HG02642 (cell line): ENCODE data around the gene GATAD2A.
"Not testable (repeated sequence)": the region's sequence is repeated elsewhere in the genome, so short reads cannot be mapped to it uniquely, and the experiment has no call there.

Experiments used
- ATAC-seq: cut with Tn5 transposase; IDR thresholded peaks from one replicate; pipeline ENCODE4 v1.9.1; 2021; ENCODE audit warnings: mild to moderate bottlenecking; ENCODE audit not compliant: unreplicated experiment, poor library complexity

Gene GATAD2A

GRCh38 chr19:19463348-19464117 lies 58.1 kb downstream of the GATAD2A start:
- no peak for ATAC-seq

DNA sequence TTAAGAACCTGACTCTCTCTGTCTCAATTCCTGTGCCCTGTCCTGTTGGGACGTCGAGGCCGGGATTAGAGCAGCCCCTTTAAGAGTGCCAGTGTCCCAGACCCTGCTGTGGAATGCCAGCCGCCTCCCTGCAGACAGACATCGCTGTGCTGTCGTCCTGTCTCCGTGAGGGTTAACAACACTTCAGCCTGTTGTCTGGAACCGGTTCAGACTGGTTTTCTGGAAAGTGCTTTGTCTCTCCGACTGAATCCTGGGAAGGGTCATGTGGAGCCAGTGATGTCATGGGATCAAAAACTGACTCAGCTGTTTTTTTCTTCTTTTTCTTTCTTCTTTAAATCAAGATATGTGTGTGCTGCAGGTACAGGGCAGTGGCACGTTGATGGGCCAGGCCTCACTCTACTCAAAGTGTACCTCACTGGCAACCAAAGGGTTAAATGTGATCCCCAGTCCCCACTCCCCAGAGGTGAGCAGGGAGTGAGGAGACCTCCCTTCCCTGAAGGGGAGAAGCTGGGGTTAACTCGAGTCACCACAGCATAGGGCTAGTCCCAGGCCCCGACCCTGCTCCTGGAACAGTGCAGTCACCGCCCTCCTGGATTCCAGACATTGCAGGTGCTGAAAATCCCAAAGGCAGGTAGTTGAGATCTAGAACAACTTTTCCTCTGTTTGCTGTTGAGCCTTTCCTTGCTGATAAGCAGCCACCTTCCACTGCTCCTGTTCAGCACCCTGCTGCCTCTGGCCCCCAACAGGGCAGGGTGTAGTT lies 59.0 kb downstream of the GATAD2A start:
- no peak for ATAC-seq

GRCh38 chr19:19465436-19466070 lies 60.1 kb downstream of the GATAD2A start:
- ATAC-seq = no peak

DNA sequence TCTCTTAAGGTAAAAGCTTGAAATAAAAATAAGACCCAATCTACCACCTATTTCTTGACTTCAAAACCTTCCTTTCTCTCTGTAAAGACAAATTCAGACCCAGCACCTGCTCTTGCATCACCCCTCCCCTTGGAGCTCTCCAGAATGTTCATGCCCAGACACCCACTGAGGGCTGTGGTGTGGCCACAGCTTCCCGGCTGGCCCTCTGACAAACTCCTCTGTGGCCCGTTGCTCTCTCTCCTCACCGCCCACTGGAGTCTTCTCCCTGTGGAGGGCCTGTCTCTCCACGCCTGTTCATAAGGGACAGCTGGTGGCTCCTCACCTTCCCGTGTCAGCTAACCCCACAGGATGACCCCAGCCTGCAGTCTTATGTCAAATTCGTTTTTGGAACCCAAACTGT lies 60.7 kb downstream of the GATAD2A start:
- no peak for ATAC-seq

DNA sequence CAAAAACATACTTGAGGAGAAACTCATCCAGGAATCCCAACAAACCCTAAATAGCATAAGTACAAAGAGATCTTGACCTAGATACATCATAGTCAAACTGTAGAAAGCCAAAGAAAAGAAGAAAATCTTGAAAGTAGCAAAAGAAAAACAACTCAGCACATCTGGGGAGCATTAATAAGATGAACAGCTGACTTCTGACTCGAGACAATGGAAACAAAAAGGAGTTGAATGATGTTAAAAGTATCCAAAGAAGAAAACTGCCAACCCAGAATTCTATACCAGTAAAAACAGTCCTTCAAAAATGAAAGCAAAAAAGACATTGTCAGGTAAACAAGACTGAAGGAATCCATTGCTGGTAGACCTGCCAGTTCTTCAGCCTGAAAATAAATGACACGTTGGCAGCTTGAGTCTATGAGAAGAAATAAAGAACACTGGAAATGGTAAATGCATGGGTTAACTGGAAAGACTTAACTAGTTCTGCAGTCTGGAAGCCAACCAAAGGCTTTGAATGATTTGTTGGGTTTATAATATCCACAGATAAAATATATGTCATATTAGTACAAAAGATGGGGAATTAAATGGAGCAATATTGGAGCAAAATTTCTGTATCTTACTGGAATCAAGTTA lies 63.1 kb downstream of the GATAD2A start:
- no peak for ATAC-seq

DNA sequence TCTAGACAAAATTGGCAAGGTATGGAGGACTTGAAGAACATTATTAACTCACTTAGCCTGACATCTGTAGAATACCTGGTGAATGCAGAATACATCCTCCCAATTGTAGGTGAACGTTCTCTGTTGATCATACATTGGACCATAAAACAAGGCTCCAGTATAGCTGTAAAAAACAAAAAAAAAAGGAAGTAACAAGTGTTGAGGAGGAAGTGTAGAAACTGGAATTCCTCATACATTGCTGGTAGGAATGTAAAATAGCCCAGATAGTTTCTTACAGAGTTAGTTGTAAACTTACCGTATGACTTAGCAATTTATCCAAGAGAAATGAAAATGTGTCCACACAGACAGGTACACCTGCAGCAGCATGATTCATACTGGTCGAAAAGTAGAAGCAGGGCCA lies 65.1 kb downstream of the GATAD2A start:
- no peak for ATAC-seq

- no peak for ATAC-seq
Observed at GRCh38 chr19:19471682-19472081, 66.2 kb downstream of the GATAD2A start.

DNA sequence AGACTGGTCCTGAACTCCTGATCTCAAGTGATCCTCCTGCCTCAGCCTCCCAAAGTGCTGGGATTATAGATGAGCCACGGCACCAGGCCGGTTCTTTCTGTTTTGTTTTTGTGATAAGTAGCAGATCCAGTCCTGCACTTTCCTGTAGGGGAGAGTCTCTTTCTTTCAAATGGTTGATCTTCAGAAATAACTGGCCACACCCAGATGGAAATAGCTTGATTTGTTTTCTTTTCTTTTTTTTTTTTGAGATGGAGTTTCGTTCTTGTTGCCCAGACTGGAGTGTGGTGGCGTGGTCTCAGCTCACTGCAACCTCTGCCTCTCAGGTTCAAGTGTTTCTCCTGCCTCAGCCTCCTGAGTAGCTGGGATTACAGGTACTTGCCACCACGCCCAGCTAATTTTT lies 66.6 kb downstream of the GATAD2A start:
- not testable (repeated sequence) for ATAC-seq

DNA sequence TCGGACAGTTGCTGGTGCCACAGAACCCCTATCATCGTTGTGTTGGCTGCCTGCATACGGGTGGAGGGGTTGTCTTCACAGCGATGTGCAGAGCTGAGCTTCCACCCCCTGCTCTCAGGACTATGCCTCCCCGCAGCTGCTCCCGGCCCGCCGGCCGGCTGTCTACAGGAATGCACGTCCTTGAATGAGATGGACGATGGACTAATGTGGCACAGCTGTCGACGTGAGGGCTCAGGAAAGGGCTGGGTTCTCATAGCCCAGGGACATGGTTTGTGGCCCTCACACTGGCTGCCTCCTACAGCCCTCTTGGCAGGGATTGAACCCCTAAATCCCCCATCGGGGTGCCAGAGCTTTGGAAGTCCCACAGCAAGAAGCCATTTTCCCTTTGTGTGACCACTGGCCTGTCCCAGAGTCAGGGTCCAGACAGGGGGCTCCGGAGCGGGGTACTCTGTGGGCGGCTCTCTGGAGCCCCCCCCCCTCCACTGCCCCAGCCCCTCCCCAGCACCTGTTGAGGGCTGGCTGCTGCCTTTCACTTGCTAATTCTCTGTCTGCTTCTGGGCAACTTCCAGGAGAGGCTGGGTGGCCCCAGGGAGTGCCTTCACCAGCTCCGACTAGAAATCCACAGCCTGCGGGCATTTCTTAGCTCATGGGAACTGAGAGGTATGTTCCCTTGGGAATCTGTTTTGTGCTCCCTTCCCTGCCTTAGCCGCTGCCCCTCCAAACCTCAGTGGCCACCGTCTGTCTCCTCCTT lies 69.7 kb downstream of the GATAD2A start:
- ATAC-seq = no peak

DNA sequence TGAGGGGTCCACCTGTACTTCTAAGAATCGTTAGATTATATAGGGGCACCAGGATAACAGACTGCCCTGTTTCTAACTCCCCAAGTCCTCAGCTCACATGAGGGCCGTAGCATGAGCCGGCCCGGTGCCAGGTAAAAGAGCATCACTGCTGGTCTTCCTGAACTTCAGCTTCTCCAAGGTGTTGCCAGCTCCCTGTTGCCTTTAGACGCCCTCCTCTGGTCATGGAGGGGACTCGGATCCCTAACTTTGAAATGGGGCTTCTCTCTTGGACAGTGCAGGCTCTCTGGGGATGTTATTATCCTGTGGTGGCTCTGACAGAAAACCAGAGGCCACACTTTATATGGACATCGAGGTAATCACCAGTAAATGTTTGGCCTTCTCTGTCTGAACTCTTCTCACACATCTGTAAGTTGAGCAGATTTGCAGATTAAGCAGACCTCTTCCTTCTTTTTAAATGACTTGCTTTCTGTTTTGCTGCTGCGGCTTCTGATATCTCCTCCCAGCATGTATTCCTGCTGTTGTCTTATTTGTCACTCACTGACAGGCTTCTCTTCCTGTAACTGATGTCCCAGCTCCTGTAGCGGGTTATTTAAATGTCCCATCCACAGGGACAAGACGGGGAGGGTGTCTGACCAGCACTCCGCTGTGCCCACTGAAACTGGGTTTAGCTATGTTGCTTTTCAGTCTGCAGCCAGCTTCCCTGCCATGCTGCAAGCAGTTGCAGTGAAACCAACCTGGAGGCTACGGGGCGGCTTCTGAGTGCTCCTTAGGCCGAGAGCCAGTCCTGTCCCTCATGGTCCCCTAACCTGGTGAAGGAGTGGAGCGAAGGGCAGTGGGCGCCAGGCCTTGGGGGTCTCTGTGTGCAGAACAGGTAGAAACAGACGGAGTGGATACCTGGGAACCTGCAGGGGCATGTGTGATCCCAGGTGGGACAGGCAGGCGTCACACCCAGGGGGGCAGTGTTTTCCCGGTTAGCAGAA lies 70.7 kb downstream of the GATAD2A start:
- no peak for ATAC-seq

DNA sequence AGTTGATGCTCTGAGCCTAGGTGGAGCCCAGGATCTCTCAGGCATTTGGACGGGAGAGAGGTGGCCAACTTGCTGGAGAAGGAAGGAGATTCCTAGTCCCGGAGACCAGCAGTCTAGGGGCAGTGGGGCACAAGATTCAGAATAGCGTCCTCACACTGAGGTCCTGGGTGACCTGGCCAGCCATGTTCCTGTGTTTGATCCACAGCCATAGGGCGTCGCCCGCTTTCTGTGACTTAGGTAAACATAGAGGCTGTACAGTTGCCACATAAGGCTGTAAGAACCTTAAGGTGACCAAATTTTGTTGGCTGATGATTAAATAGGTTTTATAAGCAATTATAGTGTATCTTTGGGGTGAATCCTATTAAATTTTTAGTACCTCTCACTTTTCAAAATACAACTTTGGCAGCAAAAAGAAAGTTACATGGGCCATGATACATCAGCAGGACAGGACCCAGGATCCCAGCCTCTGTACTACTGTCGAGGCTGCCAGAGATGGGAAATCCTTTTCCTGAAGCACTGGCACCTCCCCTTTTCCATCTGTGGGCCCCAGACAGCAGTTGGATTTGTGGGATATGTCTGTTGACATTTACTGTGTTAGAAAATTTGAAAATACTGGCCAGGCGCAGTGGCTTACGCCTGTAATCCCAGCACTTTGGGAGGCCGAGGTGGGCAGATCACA lies 72.4 kb downstream of the GATAD2A start:
- ATAC-seq = no peak

GRCh38 chr19:19480688-19481087 lies 75.2 kb downstream of the GATAD2A start:
- ATAC-seq = peak; percentile 40

DNA sequence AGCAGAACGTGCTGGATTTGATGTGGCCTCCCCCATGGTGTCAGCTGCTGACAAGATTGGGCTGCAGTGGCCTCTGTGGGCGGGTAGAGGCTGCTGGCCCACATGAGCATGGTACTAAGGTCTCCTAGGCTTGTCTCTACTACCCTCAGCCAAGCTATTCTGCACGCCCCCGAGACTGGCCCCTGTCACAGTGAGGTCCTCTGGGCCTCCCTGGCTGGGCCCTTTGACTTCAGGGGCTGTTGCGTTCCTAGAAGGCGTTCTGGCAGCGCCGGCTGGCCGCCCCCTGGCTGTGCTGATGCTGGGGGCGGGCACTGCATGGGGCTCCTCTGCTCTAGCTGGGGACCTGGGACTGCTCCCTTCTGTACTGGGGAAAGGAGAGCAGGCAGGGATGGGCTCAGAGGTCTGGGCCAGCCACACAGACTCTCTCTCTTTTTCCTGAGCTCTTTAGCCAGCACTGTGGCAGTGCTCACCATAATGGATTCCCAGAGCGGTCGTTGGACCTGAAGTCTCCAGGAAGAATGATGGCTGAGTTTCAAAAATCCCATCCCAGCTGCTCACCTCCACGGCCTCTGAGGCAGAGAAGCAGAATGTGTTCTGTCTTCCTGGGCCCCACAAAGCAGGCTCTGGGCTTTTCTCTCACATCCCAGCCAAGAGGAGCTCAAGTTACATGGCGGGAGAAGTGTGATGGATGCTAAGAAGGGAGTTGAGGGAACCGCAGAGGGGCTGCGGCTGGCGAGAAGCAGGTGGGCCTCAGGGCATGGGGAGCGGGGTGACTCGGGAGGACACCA lies 77.5 kb downstream of the GATAD2A start:
- ATAC-seq = no peak

DNA sequence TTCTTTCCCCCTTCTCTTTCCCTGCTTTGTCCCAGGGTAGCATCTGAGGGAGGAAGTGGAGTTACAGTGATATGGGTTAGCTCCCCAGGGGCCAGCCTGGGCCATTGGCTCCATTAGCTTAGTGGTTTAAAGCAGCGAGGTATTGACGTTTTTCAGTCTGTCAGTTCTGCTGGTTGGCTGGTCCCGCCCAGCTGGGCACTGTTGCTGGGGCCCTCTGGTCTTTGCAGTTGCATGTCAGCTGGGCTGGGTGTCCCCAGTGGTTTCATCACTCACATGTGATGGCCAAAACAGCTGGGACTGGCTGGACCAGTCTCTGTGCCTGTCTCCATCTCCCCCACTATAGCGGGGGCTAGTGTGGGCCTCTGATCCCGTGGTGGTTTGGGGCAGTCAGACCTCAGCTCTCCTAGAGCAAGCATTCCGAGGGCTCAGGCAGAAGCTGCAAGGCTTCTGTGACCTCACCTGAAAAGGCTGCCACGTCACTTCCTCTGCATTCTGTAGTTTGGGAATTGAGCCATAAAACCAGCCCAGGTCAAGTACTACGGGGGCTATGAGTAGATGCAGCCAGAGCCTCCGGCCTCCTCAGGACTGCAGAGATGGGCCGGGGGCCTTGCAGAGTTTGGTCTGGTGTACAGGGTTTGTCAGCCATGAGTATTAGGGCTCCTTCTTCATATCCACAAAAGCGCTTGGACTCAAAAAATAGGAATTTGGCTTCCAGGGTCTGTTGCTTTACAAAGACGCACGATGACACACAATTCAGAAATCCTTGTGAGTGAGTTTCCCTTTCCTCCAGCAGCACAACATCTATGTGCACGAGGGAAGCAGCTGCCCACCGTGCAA lies 79.9 kb downstream of the GATAD2A start:
- ATAC-seq = no peak

DNA sequence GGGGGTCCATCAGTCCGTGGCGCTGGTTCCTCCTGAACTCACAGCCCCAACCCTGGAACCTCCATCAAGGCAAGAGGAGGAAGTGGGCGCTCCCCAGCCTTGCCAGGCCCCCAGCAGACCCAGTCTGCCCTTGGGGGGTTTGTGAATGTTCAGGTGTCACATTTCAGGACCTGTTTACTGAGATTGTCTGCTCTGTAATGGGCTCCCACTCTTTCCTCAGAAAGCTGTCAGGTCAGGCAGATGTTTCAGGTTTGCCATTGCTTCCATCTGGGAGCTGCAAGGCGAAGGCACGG lies 80.5 kb downstream of the GATAD2A start:
- no peak for ATAC-seq

- ATAC-seq = no peak
Observed at GRCh38 chr19:19486343-19487076, 81.0 kb downstream of the GATAD2A start.
